ENCODE measurements around the gene CACNA2D1.

Gene CACNA2D1

DNA sequence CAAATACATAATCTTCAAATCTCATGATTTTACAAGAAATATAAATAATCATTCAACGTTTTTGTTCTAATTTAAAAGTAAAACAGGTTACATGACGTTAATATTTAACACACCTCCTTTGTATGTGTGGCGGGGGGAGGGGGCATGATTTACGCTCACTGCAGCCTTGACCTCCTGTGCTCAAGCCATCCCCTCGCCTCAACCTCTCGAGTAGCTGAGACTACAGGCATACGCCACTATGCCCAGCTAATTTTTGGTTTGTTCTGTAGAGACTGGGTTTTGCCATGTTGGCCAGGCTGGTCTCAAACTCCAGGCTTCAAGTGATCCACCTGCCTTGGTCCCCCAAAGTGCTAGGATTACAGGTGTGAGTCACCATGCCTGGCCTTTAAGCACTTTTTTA lies 7.2 kb upstream of the CACNA2D1 start:
- DNase-seq (ENCODE audit: extremely low spot score), result no peak
- no peak for TF ChIP-seq SUZ12 (IDR thresholded peaks at IDR 0.05)
- TF ChIP-seq FOXM1 (IDR thresholded peaks at IDR 0.05; ENCODE audit: borderline replicate concordance), result no peak
- no peak for TF ChIP-seq NFRKB (IDR thresholded peaks at IDR 0.05)
- no peak for TF ChIP-seq L3MBTL2 (conservative IDR thresholded peaks at IDR 0.05)
- no peak for TF ChIP-seq ELF4 (IDR thresholded peaks at IDR 0.05)
- no peak for TF ChIP-seq FOXA1 (IDR thresholded peaks at IDR 0.05)
- TF ChIP-seq ARNT (IDR thresholded peaks at IDR 0.05), result no peak
- no peak for TF ChIP-seq LEF1 (IDR thresholded peaks at IDR 0.05; ENCODE audit: borderline replicate concordance)
- no peak for TF ChIP-seq ZNF384 (IDR thresholded peaks at IDR 0.05)
- no peak for TF ChIP-seq HDGF (IDR thresholded peaks at IDR 0.05; ENCODE audit: borderline replicate concordance)
- no peak for TF ChIP-seq SP1 (IDR thresholded peaks at IDR 0.05)
- TF ChIP-seq TARDBP (IDR thresholded peaks at IDR 0.05), result no peak
- no peak for TF ChIP-seq FOXK2 (IDR thresholded peaks at IDR 0.05)
- TF ChIP-seq, protein P1, sequence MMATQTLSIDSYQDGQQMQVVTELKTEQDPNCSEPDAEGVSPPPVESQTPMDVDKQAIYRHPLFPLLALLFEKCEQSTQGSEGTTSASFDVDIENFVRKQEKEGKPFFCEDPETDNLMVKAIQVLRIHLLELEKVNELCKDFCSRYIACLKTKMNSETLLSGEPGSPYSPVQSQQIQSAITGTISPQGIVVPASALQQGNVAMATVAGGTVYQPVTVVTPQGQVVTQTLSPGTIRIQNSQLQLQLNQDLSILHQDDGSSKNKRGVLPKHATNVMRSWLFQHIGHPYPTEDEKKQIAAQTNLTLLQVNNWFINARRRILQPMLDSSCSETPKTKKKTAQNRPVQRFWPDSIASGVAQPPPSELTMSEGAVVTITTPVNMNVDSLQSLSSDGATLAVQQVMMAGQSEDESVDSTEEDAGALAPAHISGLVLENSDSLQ (IDR thresholded peaks at IDR 0.05), result no peak
- TF ChIP-seq CTBP1 (IDR thresholded peaks at IDR 0.05; ENCODE audit: borderline replicate concordance), result no peak
- ChIA-PET POLR2A (no interaction called here), CTCF (no interaction called here)

GRCh38 chr7:82449910-82450309 lies 6.3 kb upstream of the CACNA2D1 start:
- TF ChIP-seq HDGF (IDR thresholded peaks at IDR 0.05; ENCODE audit: borderline replicate concordance) (no peak), LEF1 (IDR thresholded peaks at IDR 0.05; ENCODE audit: borderline replicate concordance) (no peak), ZNF384 (IDR thresholded peaks at IDR 0.05) (no peak), ARNT (IDR thresholded peaks at IDR 0.05) (no peak)
- ChIA-PET CTCF (no interaction called here), POLR2A (no interaction called here)
- DNase-seq (ENCODE audit: extremely low spot score), result no peak

GRCh38 chr7:82446897-82447296 lies 3.3 kb upstream of the CACNA2D1 start:
- ChIA-PET POLR2A (no interaction called here), CTCF (no interaction called here)
- TF ChIP-seq FOXA1 (IDR thresholded peaks at IDR 0.05) (no peak), BHLHE40 (IDR thresholded peaks at IDR 0.05; ENCODE audit: borderline replicate concordance) (no peak), HDGF (IDR thresholded peaks at IDR 0.05; ENCODE audit: borderline replicate concordance) (no peak), FOXM1 (IDR thresholded peaks at IDR 0.05; ENCODE audit: borderline replicate concordance) (no peak), SUZ12 (IDR thresholded peaks at IDR 0.05) (no peak), TARDBP (IDR thresholded peaks at IDR 0.05) (no peak), L3MBTL2 (conservative IDR thresholded peaks at IDR 0.05) (no peak)
- TF ChIP-seq, protein P1 (IDR thresholded peaks at IDR 0.05), result no peak
- DNase-seq (ENCODE audit: extremely low spot score), result no peak

GRCh38 chr7:82445271-82445670 lies 1.7 kb upstream of the CACNA2D1 start:
- TF ChIP-seq ZNF384 (IDR thresholded peaks at IDR 0.05) (no peak), LEF1 (IDR thresholded peaks at IDR 0.05; ENCODE audit: borderline replicate concordance) (no peak), TARDBP (IDR thresholded peaks at IDR 0.05) (no peak), CTBP1 (IDR thresholded peaks at IDR 0.05; ENCODE audit: borderline replicate concordance) (no peak), HDGF (IDR thresholded peaks at IDR 0.05; ENCODE audit: borderline replicate concordance) (no peak)
- ChIA-PET CTCF (interaction anchor here (0.6 kb wide), 1 partner anchor 23 kb away, joined by 3 read pairs; no protein-coding TSS in a partner anchor), POLR2A (no interaction called here)
- DNase-seq (ENCODE audit: extremely low spot score), result no peak

- ChIA-PET POLR2A (no interaction called here), CTCF (no interaction called here)
- TF ChIP-seq SP1 (IDR thresholded peaks at IDR 0.05) (no peak), FOXA1 (IDR thresholded peaks at IDR 0.05) (no peak), CTBP1 (IDR thresholded peaks at IDR 0.05; ENCODE audit: borderline replicate concordance) (no peak), ZNF384 (IDR thresholded peaks at IDR 0.05) (no peak), FOXM1 (IDR thresholded peaks at IDR 0.05; ENCODE audit: borderline replicate concordance) (no peak), HDGF (IDR thresholded peaks at IDR 0.05; ENCODE audit: borderline replicate concordance) (no peak), NFRKB (IDR thresholded peaks at IDR 0.05) (no peak)
- DNase-seq (ENCODE audit: extremely low spot score), result peak; percentile 13
Measured at GRCh38 chr7:82444220-82444909, 788 bp upstream of the CACNA2D1 start.

DNA sequence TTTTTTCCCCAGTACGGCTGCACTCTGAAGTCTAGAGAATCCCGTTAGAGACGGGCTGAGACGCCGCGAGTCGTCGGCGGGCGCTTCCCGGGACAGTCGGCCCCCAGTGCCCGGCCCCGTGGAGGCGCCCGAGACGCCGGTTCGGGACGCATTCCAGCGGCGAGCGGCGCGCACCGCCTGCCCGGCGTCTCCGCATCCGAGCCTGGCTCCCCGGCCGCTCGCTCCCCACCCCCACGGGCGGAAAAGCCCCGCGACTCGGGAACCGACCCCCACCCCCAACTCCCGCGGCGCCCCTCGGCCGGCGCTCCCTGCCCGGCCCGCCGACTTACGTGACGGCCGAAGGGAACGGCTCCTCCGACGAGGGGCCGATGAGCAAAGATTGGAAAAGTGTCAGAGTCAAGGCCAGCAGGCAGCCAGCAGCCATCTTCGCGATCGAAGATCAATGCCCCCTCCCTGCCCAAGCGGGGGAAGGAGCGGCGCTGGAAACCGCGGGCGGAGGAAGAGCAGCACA lies 486 bp downstream of the CACNA2D1 start:
- DNase-seq (ENCODE audit: extremely low spot score), result peak; percentile 57
- ChIA-PET CTCF (no interaction called here), POLR2A (no interaction called here)
- TF ChIP-seq ARNT (IDR thresholded peaks at IDR 0.05), result no peak
- no peak for TF ChIP-seq CTBP1 (IDR thresholded peaks at IDR 0.05; ENCODE audit: borderline replicate concordance)
- TF ChIP-seq FOXM1 (IDR thresholded peaks at IDR 0.05; ENCODE audit: borderline replicate concordance), result no peak
- TF ChIP-seq L3MBTL2 (conservative IDR thresholded peaks at IDR 0.05), result peak; percentile 85

- POLR2A ChIA-PET, result no interaction called here
- peak; percentile 71 for TF ChIP-seq L3MBTL2 (conservative IDR thresholded peaks at IDR 0.05)
- TF ChIP-seq, protein P1 (IDR thresholded peaks at IDR 0.05), result no peak
- peak; percentile 25 for DNase-seq (ENCODE audit: extremely low spot score)
- CTCF ChIA-PET, result interaction anchor here (1.0 kb wide), 1 partner anchor 42 kb away, joined by 3 read pairs; no protein-coding TSS in a partner anchor
Measured at GRCh38 chr7:82442492-82443035, 1.0 kb downstream of the CACNA2D1 start.
